ENCODE results near the gene SVBP.

The SVBP gene

DNA sequence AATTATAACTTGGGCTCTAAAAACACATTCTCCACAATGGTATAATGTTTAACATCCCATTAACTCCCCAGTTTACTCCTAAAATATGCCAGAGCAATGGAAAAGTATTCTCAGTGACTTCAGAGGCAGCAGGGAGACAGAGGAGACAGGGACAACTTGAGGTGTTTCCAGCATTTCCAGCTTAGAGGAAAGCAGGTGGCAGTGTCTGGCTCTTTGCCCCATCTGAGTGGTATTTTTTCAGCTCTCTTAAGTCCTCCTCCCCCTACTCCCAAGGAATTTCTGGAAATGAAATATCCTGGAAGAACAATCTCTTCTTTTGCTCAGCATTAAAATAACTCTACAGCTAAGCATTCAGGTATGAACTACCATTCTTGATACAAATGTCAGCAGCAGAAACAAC, 11.0 kb downstream of the SVBP start:
- DNase-seq (ENCODE audit: low read depth): no peak

DNA sequence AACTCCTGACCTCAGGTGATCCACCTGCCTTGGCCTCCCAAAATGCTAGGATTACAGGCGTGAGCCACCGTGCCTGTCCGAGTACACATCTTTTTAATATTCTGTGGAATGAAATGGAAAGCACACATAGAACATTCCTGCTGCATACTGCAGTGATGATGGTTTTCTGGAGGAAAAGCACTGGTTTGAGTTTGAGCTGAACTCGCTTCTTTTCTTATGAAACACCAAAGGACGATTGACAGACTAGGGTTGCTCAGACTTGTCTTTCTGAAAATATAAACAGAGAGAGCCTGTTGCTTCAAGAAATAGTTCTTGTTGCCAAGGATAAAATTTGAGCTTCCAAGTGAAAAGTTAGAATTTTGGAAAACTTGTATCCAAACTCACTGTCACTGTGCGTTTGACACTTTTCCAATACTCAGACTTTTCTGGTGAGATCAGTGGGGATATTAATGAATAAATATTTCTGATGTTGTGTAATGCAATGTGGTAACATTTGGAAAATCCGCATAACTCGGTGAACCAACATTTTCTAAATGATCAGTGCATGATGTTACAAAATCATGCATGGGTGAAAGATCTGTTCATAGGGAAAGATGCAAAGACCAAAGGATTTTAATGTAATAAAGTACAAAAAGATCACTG, 15.2 kb downstream of the SVBP start:
- no peak for DNase-seq (ENCODE audit: low read depth)

DNA sequence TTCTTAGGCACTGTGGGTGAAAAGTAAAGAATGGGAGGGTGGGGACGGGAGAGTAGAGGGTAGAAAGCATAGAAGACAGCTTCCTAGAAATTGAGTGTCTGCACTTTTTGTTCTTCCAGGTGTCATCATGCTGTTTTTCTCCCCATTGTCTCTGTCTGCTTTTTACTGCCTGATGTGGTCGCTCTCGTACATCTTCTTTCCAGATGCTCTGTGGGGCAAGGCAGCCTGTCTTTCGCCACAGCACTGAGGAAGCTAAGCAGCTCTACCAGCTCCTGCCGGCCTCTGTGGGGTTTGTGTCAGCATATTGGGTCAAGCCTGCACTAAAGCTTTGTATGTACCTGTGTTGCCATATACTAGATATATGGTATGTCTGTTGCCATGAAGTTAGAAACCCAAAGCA, 19.2 kb downstream of the SVBP start:
- no peak for DNase-seq (ENCODE audit: low read depth)

DNA sequence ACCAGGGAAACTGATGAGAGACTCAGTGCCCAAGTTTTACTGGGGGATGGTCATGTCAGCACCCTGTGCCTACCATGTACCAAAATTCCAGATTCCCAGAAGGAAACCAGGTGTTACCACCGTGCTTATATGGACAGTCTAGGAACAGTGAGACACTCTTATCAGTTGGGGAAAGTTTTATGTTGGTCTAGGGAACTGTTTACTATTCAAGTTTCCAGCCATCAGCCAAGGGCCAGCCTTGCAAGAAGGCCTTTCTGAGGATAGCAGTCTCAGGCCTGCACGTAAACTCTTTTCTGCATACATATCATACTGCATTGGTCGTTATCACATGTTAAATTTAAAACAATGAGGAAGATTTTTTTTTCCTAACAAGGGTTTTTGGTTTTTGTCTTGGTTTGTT, 19.8 kb downstream of the SVBP start:
- DNase-seq (ENCODE audit: low read depth): no peak

DNA sequence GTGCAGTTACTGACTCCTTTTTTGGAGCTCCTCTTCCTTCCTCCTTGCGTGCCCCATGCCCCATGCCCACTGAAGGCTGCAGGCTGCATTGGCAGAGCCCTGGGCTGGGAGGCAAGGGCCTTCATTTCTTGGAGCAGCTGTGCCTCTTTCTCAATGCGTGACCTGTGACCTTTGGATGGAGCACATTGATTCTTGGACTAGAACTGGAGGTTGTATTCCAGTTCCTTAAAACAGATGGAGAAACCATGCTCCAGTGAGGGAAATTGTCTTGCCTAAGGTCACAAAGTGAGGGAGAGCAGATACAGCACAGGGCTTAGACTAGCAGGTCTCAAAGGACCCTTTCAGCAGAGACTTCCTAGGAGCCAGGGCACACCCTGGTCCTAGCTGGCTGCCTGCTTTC, 23.4 kb downstream of the SVBP start:
- no peak for DNase-seq (ENCODE audit: low read depth)

DNA sequence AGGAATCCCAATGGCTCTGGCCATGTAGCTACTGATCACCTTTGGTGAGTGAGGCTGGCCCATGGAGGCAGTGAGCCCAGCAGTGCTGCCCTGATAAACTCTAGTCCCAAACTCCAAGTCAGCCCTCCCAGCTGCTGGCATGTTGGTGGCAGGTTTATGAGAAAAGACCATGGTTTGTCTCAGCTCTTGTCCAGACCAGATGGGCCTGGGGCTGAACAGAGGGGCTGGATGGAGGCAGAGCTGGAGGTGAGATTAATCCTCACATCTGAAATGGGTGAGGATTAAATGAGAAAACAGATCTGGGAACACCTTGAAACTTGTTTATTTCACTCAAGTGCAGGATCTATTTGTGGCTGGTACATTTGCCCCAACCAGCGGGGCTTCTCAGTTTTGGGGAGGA, 29.2 kb downstream of the SVBP start:
- no peak for DNase-seq (ENCODE audit: low read depth)

DNA sequence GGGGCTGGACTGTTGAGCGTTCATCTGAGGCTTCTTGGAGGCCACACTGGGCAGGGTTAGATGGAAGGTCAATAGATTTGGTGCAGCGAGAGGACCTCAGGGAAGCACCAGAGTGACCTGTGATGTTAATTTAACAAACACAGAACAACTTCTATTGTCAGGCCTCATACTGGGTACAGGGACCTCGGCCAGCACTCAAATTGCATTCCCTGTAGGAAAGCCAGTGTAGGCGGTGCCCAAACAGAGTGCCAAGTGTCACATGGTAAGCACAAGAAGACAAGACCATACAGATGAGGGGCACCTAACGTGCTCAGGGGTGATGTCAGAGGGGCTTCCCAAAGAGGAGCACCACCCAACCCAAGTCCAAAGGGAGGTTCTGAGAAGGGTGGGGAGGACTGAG, 31.1 kb downstream of the SVBP start:
- no peak for DNase-seq (ENCODE audit: low read depth)

DNA sequence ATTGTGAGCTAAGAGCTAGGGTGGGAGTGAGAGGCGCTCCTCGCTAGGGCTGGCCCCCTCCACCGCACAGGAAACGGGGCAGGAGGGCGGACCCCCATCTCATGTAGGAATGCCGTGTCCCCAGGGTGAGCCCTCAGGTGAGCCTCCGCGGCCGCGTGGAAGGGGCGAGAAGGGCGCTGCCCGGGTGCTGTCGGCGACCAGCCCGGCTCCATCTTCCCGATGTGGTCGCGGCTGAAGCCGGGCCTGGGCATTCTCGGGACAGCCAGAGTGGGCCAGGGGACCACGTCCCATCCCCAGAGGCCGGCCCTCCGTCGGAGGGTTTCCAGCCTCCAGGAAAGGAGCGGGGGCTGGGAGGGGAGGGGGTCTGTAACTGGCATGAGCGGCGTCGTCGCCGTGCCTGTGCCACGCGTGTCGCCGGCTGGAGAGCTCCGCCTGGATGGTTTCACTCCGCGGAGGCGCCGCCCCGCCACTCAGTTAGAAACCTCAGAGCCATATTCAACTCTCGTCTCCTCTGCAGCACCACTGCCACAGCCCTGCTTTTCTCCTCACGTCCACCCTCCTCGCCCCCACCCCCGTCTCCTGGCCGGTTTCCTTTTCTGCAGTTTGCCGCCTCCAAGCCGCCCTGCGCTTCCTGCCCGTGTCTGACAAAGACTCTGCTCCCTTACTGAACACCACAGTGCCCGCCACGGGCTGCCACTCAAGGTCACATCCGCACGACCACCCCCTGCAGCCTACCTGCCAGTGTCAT, 32.1 kb downstream of the SVBP start, which contains the start of gene TMEM269:
Gene TMEM269, plus strand, starts transcription at position 46 of the 748 bp plus-strand sequence. CDS start 4,903 bp downstream, outside the sequence.
- no peak for DNase-seq (ENCODE audit: low read depth)

DNA sequence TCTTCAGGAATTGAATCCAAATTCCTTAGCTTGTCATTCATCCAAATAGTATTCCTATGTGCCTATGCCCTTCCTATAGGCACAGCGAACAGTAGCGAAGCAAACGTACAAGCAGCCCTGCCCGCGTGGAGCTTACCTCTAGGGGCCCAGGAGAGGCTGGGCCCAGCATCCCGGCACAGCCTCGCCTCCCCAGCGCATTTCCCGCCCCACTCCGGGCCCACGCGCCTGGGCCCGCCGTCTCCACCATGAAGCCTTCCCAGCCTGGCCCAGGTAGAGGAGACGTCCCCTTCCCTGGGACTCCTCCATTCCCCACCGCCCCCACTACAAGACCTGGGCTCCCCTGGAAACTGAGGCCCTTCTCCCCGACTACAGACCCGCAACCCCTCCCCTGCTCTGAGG, 32.7 kb downstream of the SVBP start:
- no peak for DNase-seq (ENCODE audit: low read depth)

DNA sequence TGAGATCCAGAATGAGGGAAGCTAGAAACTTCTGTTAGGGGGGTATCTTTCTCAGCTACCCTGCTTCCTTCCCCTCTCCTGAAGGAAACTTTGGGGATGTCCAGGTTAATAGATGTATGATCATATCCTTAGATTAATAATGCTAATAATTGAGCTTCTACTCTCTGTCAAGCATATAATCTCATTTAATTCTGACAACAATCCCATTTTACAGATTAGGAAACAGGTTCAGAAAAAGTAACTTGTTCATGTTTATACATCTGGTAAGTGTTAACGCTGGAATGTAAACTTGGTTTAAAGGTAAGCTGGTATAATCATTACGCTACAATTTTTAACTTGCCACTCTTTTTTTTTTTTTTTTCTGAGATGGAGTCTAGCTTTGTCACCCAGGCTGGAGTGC, 34.1 kb downstream of the SVBP start:
- DNase-seq (ENCODE audit: low read depth): no peak

DNA sequence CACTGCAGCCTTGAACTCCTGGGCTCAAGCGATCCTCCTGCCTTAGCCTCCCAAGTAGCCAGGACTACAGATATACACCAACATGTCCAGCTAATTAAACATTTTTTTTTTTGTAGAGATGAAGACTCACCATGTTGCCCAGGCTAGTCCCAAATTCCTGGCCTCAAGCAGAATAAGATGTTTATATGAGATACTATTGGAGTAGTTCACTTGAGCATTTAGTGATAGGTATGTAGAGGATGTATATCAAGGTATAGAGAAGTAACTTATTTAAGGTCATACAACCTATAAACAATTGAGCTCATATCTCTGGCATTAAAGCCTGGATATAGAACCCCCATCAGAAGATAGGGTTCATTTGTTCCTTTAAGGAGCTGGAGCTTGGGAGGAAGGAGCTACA, 37.0 kb downstream of the SVBP start:
- no peak for DNase-seq (ENCODE audit: low read depth)

DNA sequence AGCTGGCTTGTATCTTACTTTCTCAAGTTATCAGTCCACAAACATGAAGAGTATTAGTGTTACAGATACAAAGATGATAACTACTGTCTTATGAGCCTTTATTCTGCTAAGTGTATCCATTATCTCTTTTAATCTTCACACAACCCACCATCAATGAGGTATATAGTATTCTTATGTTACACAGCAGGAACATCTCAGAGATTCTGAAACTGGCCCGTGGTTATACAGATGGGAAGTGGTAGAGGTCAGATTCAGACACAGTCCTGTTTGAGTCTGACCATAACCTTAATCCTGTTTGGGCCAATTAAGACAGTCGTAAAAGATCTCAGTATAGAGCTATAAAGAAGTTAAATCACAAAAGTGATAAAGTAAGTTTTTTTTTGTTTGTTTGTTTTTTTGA, 37.5 kb downstream of the SVBP start:
- DNase-seq (ENCODE audit: low read depth): no peak

DNA sequence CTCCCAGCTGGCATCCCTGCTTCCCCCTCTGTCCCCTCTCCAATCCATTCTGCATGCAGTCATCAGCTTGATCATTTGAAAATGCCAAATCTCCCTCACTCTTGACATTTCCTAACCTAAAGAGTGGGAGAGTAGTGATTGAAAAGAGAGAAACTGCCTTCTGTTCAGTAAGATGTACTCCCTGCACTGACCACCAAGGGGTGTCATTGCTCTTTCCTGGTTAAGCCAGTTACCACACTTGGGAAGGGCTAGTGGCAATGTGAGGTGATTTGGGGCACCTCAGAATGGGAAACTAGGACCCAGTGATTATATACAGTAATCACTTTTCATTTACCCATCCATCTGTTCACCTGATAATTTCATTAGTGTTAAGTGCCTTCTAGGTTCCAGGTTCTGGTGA, 39.3 kb downstream of the SVBP start:
- peak; percentile 24 for DNase-seq (ENCODE audit: low read depth)

DNA sequence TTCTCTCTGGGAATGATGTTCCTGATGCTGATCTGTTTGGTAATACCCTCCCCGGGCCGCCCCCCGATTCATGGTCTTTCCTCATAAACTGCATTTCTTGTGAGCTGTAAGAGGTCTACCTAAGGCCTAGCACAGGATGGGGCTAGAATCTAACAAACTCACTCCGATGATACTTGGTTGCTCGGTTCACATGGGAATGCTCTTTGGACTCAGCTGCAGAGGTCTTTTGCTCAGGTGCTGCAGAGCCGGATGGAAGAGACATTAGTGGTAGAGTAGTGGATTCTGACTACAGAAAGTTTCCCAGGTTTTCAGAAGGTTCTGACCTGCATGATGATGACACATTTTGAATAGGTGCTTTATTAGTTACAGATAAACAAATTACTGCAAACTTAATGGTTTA, 40.7 kb downstream of the SVBP start:
- DNase-seq (ENCODE audit: low read depth): no peak

DNA sequence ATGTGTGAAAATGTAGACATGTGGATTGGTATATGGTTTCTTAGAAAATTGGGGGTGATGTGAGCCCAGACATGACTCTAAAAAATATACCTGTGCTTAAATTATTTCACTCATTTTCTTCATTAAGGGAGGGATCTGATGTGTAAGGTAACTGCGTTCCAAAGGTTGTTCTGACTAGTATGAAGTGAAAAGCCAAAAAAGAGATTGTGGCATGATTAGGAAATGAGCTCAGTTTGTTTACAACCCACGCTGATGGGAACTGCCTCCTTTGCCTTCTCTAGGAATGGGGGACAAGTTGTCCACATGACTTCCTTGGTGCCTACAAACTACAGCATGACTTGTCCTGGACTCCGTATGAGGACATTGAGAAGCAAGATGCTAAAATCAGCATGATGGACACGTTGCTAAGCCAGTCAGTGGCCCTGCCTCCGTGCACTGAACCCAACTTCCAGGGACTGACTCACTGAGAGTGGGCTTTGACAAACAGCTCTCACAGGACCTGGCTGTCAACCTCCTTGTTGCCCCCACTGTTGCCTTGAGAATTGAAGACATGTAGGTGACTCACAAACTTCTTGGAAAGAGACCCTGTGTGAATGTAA, 42.2 kb downstream of the SVBP start:
- no peak for DNase-seq (ENCODE audit: low read depth)

DNA sequence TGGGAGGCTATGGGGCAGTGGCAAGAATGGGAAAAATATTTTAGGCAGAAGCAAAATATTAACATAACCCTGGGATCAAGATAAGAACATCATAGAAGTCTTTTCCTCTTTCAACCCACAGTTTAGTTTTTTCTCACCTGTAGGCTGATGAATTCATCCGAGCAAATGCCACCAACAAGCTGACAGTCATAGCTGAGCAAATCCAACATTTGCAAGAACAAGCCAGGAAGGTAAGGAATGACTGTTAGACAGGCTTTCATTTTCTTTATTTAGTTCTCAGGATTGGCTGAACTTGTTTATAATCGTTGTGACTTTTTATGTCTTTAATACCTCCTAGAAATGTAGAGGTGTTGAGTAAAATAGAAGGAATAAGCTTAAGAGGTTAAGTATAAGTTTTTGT, 43.8 kb downstream of the SVBP start:
- DNase-seq (ENCODE audit: low read depth): no peak

DNA sequence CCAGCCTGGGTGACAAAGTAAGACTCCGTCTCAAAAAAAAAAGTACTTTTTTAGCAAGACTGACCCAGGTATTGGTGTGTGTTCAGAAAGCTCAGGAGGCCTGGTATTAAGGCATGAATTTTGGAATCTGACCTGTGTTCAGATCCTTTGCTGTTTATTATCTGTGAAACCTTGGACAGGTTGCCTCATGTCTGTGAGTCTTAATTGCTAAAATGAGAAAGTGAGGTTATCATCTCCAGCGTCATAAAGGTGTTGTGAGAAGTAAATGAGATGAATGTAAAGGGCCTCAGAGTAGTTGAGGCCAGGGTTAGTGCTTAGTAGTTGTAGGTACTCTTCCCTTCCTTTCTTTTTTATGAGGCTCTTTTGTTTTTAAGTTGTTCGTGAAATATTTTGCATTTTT, 47.4 kb downstream of the SVBP start:
- no peak for DNase-seq (ENCODE audit: low read depth)

DNA sequence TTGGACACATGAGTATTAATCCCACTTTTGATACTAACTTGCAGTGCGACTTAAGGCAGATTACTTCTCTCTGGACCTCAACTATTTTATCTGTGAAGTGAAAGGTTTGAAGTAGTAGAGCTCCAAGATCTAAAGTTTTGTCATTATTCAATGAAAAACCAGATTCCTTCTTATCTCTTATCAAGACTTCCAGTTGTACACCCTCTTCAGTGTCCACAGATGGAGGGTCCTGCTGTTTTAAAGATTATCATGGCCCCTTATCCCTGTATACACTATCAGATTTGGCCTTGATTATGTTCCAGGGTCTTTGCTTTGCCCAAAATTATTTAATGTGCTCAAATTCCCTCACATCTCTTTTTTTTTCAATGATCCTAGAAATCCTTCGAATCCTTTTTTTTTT, 49.0 kb downstream of the SVBP start:
- no peak for DNase-seq (ENCODE audit: low read depth)

DNA sequence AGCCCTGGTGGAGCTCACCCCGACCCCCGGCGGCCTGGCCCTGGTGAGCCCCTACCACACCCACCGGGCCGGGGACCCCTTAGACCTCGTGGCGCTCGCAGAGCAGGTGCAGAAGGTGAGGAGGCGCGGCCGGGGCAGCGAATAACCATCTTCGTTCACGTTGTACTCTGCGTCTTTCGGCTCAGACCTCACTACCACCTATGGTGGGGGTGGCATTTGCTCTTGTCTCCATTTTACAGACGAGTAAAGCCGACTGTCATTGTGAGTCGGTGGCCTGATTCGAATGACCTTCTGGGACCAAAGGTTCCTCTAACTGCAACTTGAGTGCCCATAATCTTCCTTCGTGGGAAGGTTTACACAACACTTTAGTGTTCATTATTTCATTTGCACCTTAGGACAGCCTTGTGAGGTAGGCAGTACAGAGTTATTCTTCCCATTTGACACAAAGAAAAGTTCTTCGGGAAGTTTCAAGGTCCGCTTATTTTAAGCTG, 49.6 kb downstream of the SVBP start:
- no peak for DNase-seq (ENCODE audit: low read depth)

DNA sequence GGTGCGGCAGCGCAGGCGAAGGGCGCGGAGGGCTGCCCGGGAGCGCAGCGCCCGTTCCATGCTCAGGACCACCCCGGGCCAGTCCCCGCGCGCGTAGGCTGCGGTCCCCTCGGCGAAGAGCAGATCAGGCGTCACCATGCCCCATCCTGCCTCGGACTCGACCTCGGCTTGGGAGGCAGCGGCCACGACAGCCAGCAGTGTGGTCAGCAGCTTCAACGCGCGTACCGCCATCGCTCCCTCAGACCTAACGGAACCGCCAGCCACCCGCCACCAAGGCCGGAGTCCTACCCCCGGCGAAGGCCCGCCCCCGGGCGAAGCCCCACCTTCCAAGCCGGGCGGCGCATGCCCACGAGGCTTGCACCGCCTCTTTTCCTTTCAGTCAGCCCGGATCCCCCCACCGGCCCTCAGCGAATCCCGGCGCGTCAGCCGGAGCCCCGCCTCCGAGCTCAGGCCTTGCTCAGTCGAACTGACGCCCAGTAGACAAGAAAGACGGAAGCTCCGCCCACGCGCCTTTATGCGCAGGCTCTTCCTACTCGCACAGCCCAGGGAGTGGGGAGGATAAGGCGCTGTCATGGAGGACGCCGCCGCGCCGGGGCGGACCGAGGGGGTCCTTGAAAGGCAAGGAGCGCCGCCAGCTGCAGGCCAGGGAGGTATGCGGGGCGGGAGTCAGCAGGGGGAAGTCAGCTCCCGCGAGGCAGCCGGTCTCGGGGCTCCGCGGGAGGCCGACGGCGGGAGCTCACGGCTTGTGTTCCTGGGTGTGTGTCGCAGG, 50.3 kb downstream of the SVBP start, which contains the start of the genes C1orf50 and P3H1:
Gene C1orf50, plus strand, starts transcription at position 509 of the 769 bp plus-strand sequence. Its CDS starts 63 bp downstream, at position 572.
Gene P3H1, minus strand, starts transcription at position 288 of the 769 bp plus-strand sequence. Its CDS starts 57 bp downstream, at position 231.
- DNase-seq (ENCODE audit: low read depth): peak; percentile 98

DNA sequence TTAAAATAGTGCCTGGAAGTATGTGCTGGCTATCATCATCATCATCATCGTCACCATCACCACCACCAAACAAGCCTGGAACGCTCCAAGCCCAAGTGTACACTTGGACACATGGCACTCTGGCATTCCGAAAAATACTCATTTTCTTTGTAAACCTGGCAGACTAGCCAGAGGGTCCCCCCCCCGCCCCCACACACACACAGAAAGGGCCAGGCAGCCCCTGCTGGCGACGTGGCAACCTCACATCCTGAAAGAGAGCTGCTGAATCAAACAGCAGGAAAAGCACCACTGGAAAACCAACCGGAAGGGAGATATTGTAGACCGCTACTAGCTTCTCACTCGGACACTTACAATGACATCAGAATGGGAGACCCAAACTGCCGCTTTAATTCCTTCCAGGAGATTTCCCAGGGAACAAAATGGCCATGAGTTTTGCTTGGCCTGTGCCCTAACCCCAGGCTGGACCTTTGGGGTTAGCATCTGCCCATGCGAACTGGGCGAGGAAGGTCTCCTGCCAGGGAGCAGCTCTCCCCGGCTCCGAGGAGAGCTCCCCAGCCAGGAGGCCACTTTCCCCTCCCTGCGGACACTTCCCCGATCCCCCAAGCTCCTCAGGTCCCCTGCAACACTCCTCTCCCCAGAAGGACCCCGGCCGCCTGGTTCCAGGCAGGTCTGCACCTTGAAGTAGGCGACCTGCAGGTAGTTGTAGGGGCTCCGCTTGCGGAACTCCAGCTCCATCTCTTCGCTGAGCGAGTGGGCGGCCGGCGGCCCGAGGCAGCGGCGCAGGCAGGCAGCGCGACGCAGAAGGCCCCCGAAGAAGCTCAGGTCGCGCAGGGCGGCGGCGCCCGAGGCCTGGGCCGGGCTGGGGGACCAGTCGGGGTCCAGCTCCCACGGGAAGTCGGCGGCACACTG, 51.1 kb downstream of the SVBP start:
- peak; percentile 70 for DNase-seq (ENCODE audit: low read depth)
